Measurements from ENCODE around the gene C1orf159. TPM values are rescaled to one million over a fixed set of nuclear protein-coding genes. Genes with fewer than 3 reads are reported as not detected.
A peak's percentile ranks its signal among the peaks of the same experiment; 100 is the strongest.

The C1orf159 gene
- total and polyA plus RNA-seq, 2 donors (not counting 1 experiment from before 2014, with no cell fraction given) = 23.0 to 25.6 TPM

DNA sequence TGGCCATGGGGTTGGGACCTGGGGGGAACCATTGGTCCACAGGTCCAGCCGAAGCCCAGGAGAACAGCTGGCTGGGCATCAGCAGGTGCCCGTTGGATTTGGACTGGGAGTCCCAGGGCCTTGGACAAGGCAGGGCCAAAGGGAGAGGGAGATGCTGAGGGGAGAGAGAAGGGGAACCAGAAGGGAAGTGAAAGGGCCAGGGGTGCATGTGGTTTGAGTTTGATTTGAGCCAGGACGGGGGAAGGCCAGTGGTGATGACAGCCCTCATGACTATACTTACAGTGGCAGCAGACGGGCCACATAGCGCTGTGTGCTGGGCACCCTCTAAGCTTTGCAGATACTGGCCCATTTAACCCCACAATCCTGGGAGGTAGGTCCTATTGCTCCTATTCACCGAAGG, 77.2 kb downstream of the C1orf159 start:
- DNase-seq = peak; percentile 76
- Histone ChIP-seq H3K27me3 (replicated peaks in 1 of 4; ENCODE audit: control extremely low read depth in 1 of 4, control insufficient read depth in 3 of 4, insufficient read depth in 4 of 4, low read length in 3 of 4) (peaks cover 0 to 44% (median 11%) of the 10 kb centered on the region in 4 experiments), H3K9me3 (ENCODE audit: control extremely low read depth in 1 of 3, control insufficient read depth in 2 of 3, insufficient read depth in 1 of 3, low read length in 2 of 3) (peaks cover 0 to 10% (median 0%) of the 10 kb centered on the region in 3 donors), H3K4me1 (ENCODE audit: control insufficient read depth in 2 of 2, insufficient read depth in 2 of 2, low read length in 2 of 2) (peaks cover 33% of the 10 kb centered on the region in 2 donors), H3K79me2 (ENCODE audit: control insufficient read depth, insufficient read depth, low read length) (no peaks in the 10 kb centered on the region), H3K9ac (ENCODE audit: low read length) (no peak overlapping the region), H3K36me3 (replicated peaks in 1 of 2; ENCODE audit: control extremely low read depth in 1 of 2, control insufficient read depth in 1 of 2, extremely low read depth in 1 of 2, insufficient read depth in 2 of 2, low read length in 1 of 2) (no peaks in the 10 kb centered on the region), H3K4me3 (ENCODE audit: control extremely low read depth in 1 of 5, extremely low read depth in 1 of 5, insufficient read depth in 1 of 5, low read depth in 2 of 5, low read length in 4 of 5) (no peak overlapping the region), H4K20me1 (ENCODE audit: control insufficient read depth, insufficient read depth, low read length, poor library complexity, severe bottlenecking) (peaks cover 11% of the 10 kb centered on the region), H2AFZ (ENCODE audit: insufficient read depth, low read depth, low read length, poor library complexity, severe bottlenecking) (no peak overlapping the region), H3K4me2 (replicated peaks; ENCODE audit: low read depth, low read length, poor library complexity, severe bottlenecking) (peak overlapping the region; percentile 91), H3K27ac (ENCODE audit: low read length in 2 of 2) (no peak overlapping the region)
- intact Hi-C loops (cut with micrococcal nuclease) = loop anchor here (10.0 kb wide), 2 partner anchors 166 to 196 kb away; partner anchors contain the start of genes B3GALT6, SDF4 and TNFRSF18
- POLR2A ChIA-PET = interaction anchor here (0.6 to 1.8 kb wide), 8 partner anchors 19 to 678 kb away, joined by 3 to 5 read pairs (median 4); partner anchors contain the start of gene C1orf159
- CTCF ChIA-PET = interaction anchor here (0.8 to 4.2 kb wide), 4 partner anchors 22 to 84 kb away, joined by 3 to 29 read pairs (median 4); no protein-coding TSS in a partner anchor
- 47% methylated on average over 5 of the region's 6 CpGs for WGBS (ENCODE audit: insufficient coverage)
- H3K9me3 Mint-ChIP-seq (ENCODE audit: insufficient read depth) = no peaks in the 10 kb centered on the region
- peaks cover 35% of the 10 kb centered on the region for H3K4me1 Mint-ChIP-seq
- H3K27ac Mint-ChIP-seq = peak overlapping the region; percentile 59
- no peak for TF ChIP-seq CTCF (IDR thresholded peaks at IDR 0.05)
- TF ChIP-seq EZH2 (IDR thresholded peaks at IDR 0.05; ENCODE audit: borderline replicate concordance, insufficient read depth, low read depth, low read length, poor library complexity, severe bottlenecking) = no peak
- ATAC-seq (ENCODE audit: low read depth) = peak; percentile 54
- H3K4me3 Mint-ChIP-seq = peak overlapping the region; percentile 78
- peaks cover 21% of the 10 kb centered on the region for H3K27me3 Mint-ChIP-seq
